ENCODE measurements around the gene SMTN. TPM values are rescaled to one million over a fixed set of nuclear protein-coding genes. Genes with fewer than 3 reads are reported as not detected.

SMTN gene
- total and polyA plus RNA-seq, 10 of the 15 experiments (the other 5 are each of a cell fraction or from before 2014, with no cell fraction given) = 0.92 to 21.9 (median 4.8) TPM

DNA sequence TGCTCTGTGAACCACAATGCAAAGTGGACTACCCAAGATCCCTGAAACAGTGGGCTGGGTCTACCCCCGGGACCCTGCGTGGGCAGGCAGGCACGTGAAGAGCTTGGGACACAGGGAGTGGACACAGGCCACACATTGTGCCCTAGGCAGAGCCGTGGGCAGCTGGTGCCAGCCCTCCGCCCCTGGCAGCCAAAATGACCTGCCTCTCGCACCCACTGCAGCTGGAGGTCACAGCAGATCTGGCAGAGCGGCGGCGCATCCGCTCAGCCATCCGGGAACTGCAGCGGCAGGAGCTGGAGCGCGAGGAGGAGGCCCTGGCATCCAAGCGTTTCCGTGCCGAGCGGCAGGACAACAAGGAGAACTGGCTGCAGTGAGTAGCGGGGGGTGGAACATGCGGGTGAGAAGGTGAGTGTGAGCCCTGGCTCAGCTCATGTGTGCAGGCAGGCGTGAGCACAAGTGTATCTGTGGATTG is 6.7 kb downstream of the SMTN start:
- POLR2A ChIA-PET = no interaction called here
- Histone ChIP-seq H3K27ac (ENCODE audit: control insufficient read depth, insufficient read depth) (no peak overlapping the region), H2AFZ (ENCODE audit: control insufficient read depth, low read depth, low read length) (no peak overlapping the region), H3K4me1 (ENCODE audit: control insufficient read depth, insufficient read depth, low read length) (peaks cover 15% of the 10 kb centered on the region), H4K20me1 (ENCODE audit: control insufficient read depth, insufficient read depth) (no peaks in the 10 kb centered on the region), H3K79me2 (ENCODE audit: control insufficient read depth, insufficient read depth, low read length) (peaks cover 11% of the 10 kb centered on the region), H3K27me3 (replicated peaks in 1 of 2; ENCODE audit: control insufficient read depth in 2 of 2, insufficient read depth in 2 of 2, low read length in 1 of 2) (no peaks in the 10 kb centered on the region), H3K9ac (ENCODE audit: control insufficient read depth, insufficient read depth, low read length) (no peak overlapping the region), H3K9me3 (replicated peaks; ENCODE audit: control insufficient read depth, insufficient read depth, low read length) (no peaks in the 10 kb centered on the region), H3K4me2 (ENCODE audit: control insufficient read depth, insufficient read depth) (no peak overlapping the region), H3K36me3 (ENCODE audit: control insufficient read depth in 2 of 2, insufficient read depth in 2 of 2, low read length in 1 of 2) (peaks cover 0 to 10% of the 10 kb centered on the region in 2 experiments; a peak in 2 of 4 replicates), H3K4me3 (no peak overlapping the region)
- RAD21 ChIA-PET (ENCODE audit: unreplicated experiment) = interaction anchor here (1.0 kb wide), 2 partner anchors 124 to 185 kb away, joined by 3 read pairs; partner anchors contain the start of gene LIMK2
- DNase-seq (ENCODE audit: low read depth, low spot score) (no peak), ATAC-seq (no peak), FAIRE-seq (no peak)
- in situ Hi-C loops (cut with MboI) (no loop called here), intact Hi-C loops (cut with micrococcal nuclease; ENCODE audit: unreplicated experiment) (loop anchor here (5.0 to 10.0 kb wide), 3 partner anchors 207 to 453 kb away; partner anchors contain the start of genes PIK3IP1 and SLC35E4)
- WGBS (ENCODE audit: insufficient coverage, insufficient replicate concordance, low lambda C conversion rate, missing lambda C conversion rate) = 91% methylated on average over 21 of the region's 21 CpGs
- SMC1A ChIA-PET (ENCODE audit: uncharacterized antibody, unreplicated experiment) = no interaction called here
- CTCF ChIA-PET = interaction anchor here (0.9 to 7.9 kb wide), 4 partner anchors 8 to 167 kb away, joined by 3 to 59 read pairs (median 4); no protein-coding TSS in a partner anchor
- BruUV-seq (replicated peaks) = no TSS peak
- TF ChIP-seq RBBP5 (conservative IDR thresholded peaks at IDR 0.05) = no peak
- TF ChIP-seq MEF2B (IDR thresholded peaks at IDR 0.05; ENCODE audit: partially characterized antibody, poor library complexity, severe bottlenecking) = no peak
- no peak for TF ChIP-seq STAT1 (conservative IDR thresholded peaks at IDR 0.05)
- no peak for TF ChIP-seq SPI1 (IDR thresholded peaks at IDR 0.05; ENCODE audit: borderline replicate concordance, insufficient read depth, low read depth, low read length)
- no peak for TF ChIP-seq RFX5 (IDR thresholded peaks at IDR 0.05; ENCODE audit: low read depth, low read length)
- TF ChIP-seq IKZF1 (conservative IDR thresholded peaks at IDR 0.05) = no peak
- TF ChIP-seq SMARCA5 (IDR thresholded peaks at IDR 0.05) = no peak
- TF ChIP-seq PAX5 (IDR thresholded peaks at IDR 0.05; ENCODE audit: borderline replicate concordance, low read depth, low read length) = no peak
- TF ChIP-seq CREM (IDR thresholded peaks at IDR 0.05; ENCODE audit: low read depth) = no peak
- TF ChIP-seq, protein P1, sequence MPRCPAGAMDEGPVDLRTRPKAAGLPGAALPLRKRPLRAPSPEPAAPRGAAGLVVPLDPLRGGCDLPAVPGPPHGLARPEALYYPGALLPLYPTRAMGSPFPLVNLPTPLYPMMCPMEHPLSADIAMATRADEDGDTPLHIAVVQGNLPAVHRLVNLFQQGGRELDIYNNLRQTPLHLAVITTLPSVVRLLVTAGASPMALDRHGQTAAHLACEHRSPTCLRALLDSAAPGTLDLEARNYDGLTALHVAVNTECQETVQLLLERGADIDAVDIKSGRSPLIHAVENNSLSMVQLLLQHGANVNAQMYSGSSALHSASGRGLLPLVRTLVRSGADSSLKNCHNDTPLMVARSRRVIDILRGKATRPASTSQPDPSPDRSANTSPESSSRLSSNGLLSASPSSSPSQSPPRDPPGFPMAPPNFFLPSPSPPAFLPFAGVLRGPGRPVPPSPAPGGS (IDR thresholded peaks at IDR 0.05; ENCODE audit: borderline replicate concordance, insufficient read depth, low read depth, low read length, poor library complexity, severe bottlenecking) = no peak
- TF ChIP-seq BMI1 (IDR thresholded peaks at IDR 0.05; ENCODE audit: borderline replicate concordance) = no peak
- TF ChIP-seq TARDBP (IDR thresholded peaks at IDR 0.05; ENCODE audit: borderline replicate concordance) = no peak
- TF ChIP-seq TCF3 (IDR thresholded peaks at IDR 0.05; ENCODE audit: borderline replicate concordance, insufficient read depth, low read depth, low read length) = no peak
- TF ChIP-seq CREB1 (IDR thresholded peaks at IDR 0.05; ENCODE audit: low read depth) = no peak
